ENCODE data around the gene ZDHHC18.
"Not testable (repeated sequence)": the region's sequence is repeated elsewhere in the genome, so short reads cannot be mapped to it uniquely, and the experiment has no call there.

ZDHHC18 gene

GRCh38 chr1:26861889-26862378, 35.4 kb downstream of the ZDHHC18 start:
- no peak for DNase-seq

- DNase-seq: peak; percentile 45
Observed at GRCh38 chr1:26862781-26863684, 36.5 kb downstream of the ZDHHC18 start, which contains the start of gene SFN. SFN (plus strand) TSS chr1:26863149; CDS start chr1:26863213, 64 bp downstream.

- DNase-seq: no peak
Observed at GRCh38 chr1:26863685-26864077, 37.2 kb downstream of the ZDHHC18 start.

- DNase-seq: peak; percentile 99
Observed at GRCh38 chr1:26864610-26865480, 38.4 kb downstream of the ZDHHC18 start.

- not testable (repeated sequence) for DNase-seq
Observed at GRCh38 chr1:26873097-26873496, 46.6 kb downstream of the ZDHHC18 start.

GRCh38 chr1:26874896-26875295, 48.4 kb downstream of the ZDHHC18 start:
- no peak for DNase-seq

GRCh38 chr1:26877326-26877725, 50.8 kb downstream of the ZDHHC18 start:
- DNase-seq: no peak

GRCh38 chr1:26879793-26880192, 53.3 kb downstream of the ZDHHC18 start:
- DNase-seq: no peak

GRCh38 chr1:26881611-26882010, 55.1 kb downstream of the ZDHHC18 start:
- not testable (repeated sequence) for DNase-seq

- DNase-seq: no peak
Observed at GRCh38 chr1:26882696-26883463, 56.4 kb downstream of the ZDHHC18 start.

GRCh38 chr1:26887125-26887524, 60.6 kb downstream of the ZDHHC18 start:
- peak; percentile 74 for DNase-seq

GRCh38 chr1:26888231-26888630, 61.7 kb downstream of the ZDHHC18 start:
- no peak for DNase-seq

- DNase-seq: peak; percentile 95
Observed at GRCh38 chr1:26889551-26890466, 63.3 kb downstream of the ZDHHC18 start, which contains the start of gene GPN2. GPN2 (minus strand) TSS chr1:26890283; CDS start chr1:26890096, 187 bp downstream.

GRCh38 chr1:26890467-26890796, 63.9 kb downstream of the ZDHHC18 start:
- DNase-seq: no peak

- no peak for DNase-seq
Observed at GRCh38 chr1:26894263-26894662, 67.8 kb downstream of the ZDHHC18 start.

- no peak for DNase-seq
Observed at GRCh38 chr1:26897351-26897750, 70.9 kb downstream of the ZDHHC18 start.

- DNase-seq: peak; percentile 96
Observed at GRCh38 chr1:26900001-26900814, 73.7 kb downstream of the ZDHHC18 start, which contains the start of gene GPATCH3. GPATCH3 (minus strand) TSS chr1:26900467; CDS start chr1:26900442, 25 bp downstream.

- DNase-seq: no peak
Observed at GRCh38 chr1:26900815-26901511, 74.5 kb downstream of the ZDHHC18 start.
